Urinary bladder (tissue), 4 donors: ENCODE measurements around the gene SETBP1. TPM values are rescaled to one million over a fixed set of nuclear protein-coding genes. Genes with fewer than 3 reads are reported as not detected.

ENCODE experiments used
- DNase-seq: peaks from one replicate; pipeline ENCODE4 v3.0.0-alpha.2; 2015; ENCODE audit errors: extremely low spot score
- H3K27ac ChIP-seq: one replicate; pipeline ENCODE4 v1.5.1; 2013; ENCODE audit warnings: low read depth, mild to moderate bottlenecking, moderate library complexity
- H3K36me3 ChIP-seq: one replicate; pipeline ENCODE4 v1.6.1; 2013; ENCODE audit warnings: mild to moderate bottlenecking, moderate library complexity; ENCODE audit not compliant: insufficient read depth
- H3K4me1 ChIP-seq: one replicate; pipeline ENCODE4 v1.6.1; 2013; ENCODE audit warnings: mild to moderate bottlenecking, moderate library complexity; ENCODE audit not compliant: insufficient read depth
- H3K4me3 ChIP-seq: one replicate; pipeline ENCODE4 v1.5.1; 2013; ENCODE audit warnings: low read depth, low read length
- WGBS: extraction: QIAGEN DNeasy Blood & Tissue Kit; methylation state at CpG from one replicate; pipeline ENCODE4 v1.1.7; 2013; 5-methylcytosine and 5-hydroxymethylcytosine counted together
- polyA plus RNA-seq: library from polyadenylated mRNA; stranded (reverse); fragments of 200-250 nt; gene quantifications from one replicate; pipeline ENCODE4 v1.2.3, GENCODE V29; 2013
- total RNA-seq: library from RNA; depleted of rRNA; stranded (reverse); fragments of >200 nt; gene quantifications from one replicate; pipeline ENCODE4 v1.2.3, GENCODE V29; 2014
- donor health status: healthy with polysubstance abuse.
- donor health status: healthy.

The SETBP1 gene
- total and polyA plus RNA-seq, 2 donors, result 12.6 to 46.7 TPM

GRCh38 chr18:44921974-44922373 lies 241.3 kb downstream of the SETBP1 start:
- Histone ChIP-seq H3K27ac (no peak overlapping the region), H3K4me1 (peaks cover 1% of the 10 kb centered on the region), H3K36me3 (no peaks in the 10 kb centered on the region), H3K4me3 (no peak overlapping the region)
- no peak for DNase-seq
- 96% methylated on average over 3 of the region's 3 CpGs for WGBS

GRCh38 chr18:44922968-44923367 lies 242.3 kb downstream of the SETBP1 start:
- H3K4me1 ChIP-seq, result peaks cover 1% of the 10 kb centered on the region
- H3K36me3 ChIP-seq, result no peaks in the 10 kb centered on the region
- no peak for DNase-seq
- H3K4me3 ChIP-seq, result no peak overlapping the region
- WGBS, result 95% methylated on average over 2 of the region's 2 CpGs
- no peak overlapping the region for H3K27ac ChIP-seq

- WGBS, result 41% methylated on average over 6 of the region's 6 CpGs
- H3K4me3 ChIP-seq, result no peak overlapping the region
- no peak overlapping the region for H3K27ac ChIP-seq
Observed at GRCh38 chr18:44924785-44925499, 244.3 kb downstream of the SETBP1 start.

GRCh38 chr18:44927127-44927849 lies 246.6 kb downstream of the SETBP1 start:
- H3K27ac ChIP-seq, result no peak overlapping the region

More at GRCh38 chr18:44924785-44925499, 244.3 kb downstream of the SETBP1 start:
- no peaks in the 10 kb centered on the region for H3K36me3 ChIP-seq
- DNase-seq, result no peak
- peaks cover 1% of the 10 kb centered on the region for H3K4me1 ChIP-seq

GRCh38 chr18:44934901-44935300 lies 254.2 kb downstream of the SETBP1 start:
- DNase-seq, result no peak
- H3K27ac ChIP-seq, result no peak overlapping the region
- no peaks in the 10 kb centered on the region for H3K36me3 ChIP-seq
- WGBS, result 90% methylated on average over 2 of the region's 2 CpGs
- no peak overlapping the region for H3K4me3 ChIP-seq
- no peaks in the 10 kb centered on the region for H3K4me1 ChIP-seq

More at GRCh38 chr18:44927127-44927849, 246.6 kb downstream of the SETBP1 start:
- Histone ChIP-seq H3K36me3 (no peaks in the 10 kb centered on the region), H3K4me3 (no peak overlapping the region), H3K4me1 (peaks cover 1% of the 10 kb centered on the region)
- no peak for DNase-seq
- WGBS, result 87% methylated on average over 6 of the region's 6 CpGs

GRCh38 chr18:44935455-44935854 lies 254.8 kb downstream of the SETBP1 start:
- no peak overlapping the region for H3K27ac ChIP-seq

GRCh38 chr18:44936485-44936884 lies 255.8 kb downstream of the SETBP1 start:
- Histone ChIP-seq H3K4me3 (no peak overlapping the region), H3K36me3 (no peaks in the 10 kb centered on the region), H3K4me1 (no peaks in the 10 kb centered on the region), H3K27ac (no peak overlapping the region)
- no peak for DNase-seq
- WGBS, result 88% methylated on average over 6 of the region's 6 CpGs

More at GRCh38 chr18:44935455-44935854, 254.8 kb downstream of the SETBP1 start:
- no peaks in the 10 kb centered on the region for H3K36me3 ChIP-seq
- H3K4me1 ChIP-seq, result no peaks in the 10 kb centered on the region
- DNase-seq, result no peak
- no peak overlapping the region for H3K4me3 ChIP-seq

- no peak for DNase-seq
- H3K27ac ChIP-seq, result no peak overlapping the region
- no peak overlapping the region for H3K4me3 ChIP-seq
- H3K36me3 ChIP-seq, result no peaks in the 10 kb centered on the region
- WGBS, result 66% methylated on average over 12 of the region's 12 CpGs
- no peaks in the 10 kb centered on the region for H3K4me1 ChIP-seq
Observed at GRCh38 chr18:44937960-44938719, 257.5 kb downstream of the SETBP1 start.

- 80% methylated on average over 5 of the region's 5 CpGs for WGBS
- no peak overlapping the region for H3K4me3 ChIP-seq
- no peak overlapping the region for H3K27ac ChIP-seq
- no peaks in the 10 kb centered on the region for H3K36me3 ChIP-seq
- no peaks in the 10 kb centered on the region for H3K4me1 ChIP-seq
- no peak for DNase-seq
Observed at GRCh38 chr18:44938720-44939665, 258.3 kb downstream of the SETBP1 start.

GRCh38 chr18:44941516-44941915 lies 260.8 kb downstream of the SETBP1 start:
- no peak overlapping the region for H3K4me3 ChIP-seq
- H3K4me1 ChIP-seq, result no peaks in the 10 kb centered on the region
- WGBS, result 88% methylated on average over 3 of the region's 3 CpGs
- H3K36me3 ChIP-seq, result no peaks in the 10 kb centered on the region
- H3K27ac ChIP-seq, result no peak overlapping the region
- DNase-seq, result no peak

GRCh38 chr18:44942073-44942472 lies 261.4 kb downstream of the SETBP1 start:
- DNase-seq, result no peak
- Histone ChIP-seq H3K4me3 (no peak overlapping the region), H3K27ac (no peak overlapping the region), H3K36me3 (no peaks in the 10 kb centered on the region), H3K4me1 (no peaks in the 10 kb centered on the region)
- WGBS, result 87% methylated on average over 2 of the region's 2 CpGs

GRCh38 chr18:44943311-44943881 lies 262.7 kb downstream of the SETBP1 start:
- Histone ChIP-seq H3K4me1 (no peaks in the 10 kb centered on the region), H3K4me3 (no peak overlapping the region), H3K36me3 (no peaks in the 10 kb centered on the region), H3K27ac (no peak overlapping the region)
- 51% methylated on average over 2 of the region's 2 CpGs for WGBS
- DNase-seq, result no peak
